Measurements from ENCODE around the gene CCN2. TPM values are rescaled to one million over a fixed set of nuclear protein-coding genes. Genes with fewer than 3 reads are reported as not detected.

Gene CCN2
- total and polyA plus RNA-seq, 2 donors (not counting 1 experiment from before 2014, with no cell fraction given), result 0.81 to 1.3 TPM

DNA sequence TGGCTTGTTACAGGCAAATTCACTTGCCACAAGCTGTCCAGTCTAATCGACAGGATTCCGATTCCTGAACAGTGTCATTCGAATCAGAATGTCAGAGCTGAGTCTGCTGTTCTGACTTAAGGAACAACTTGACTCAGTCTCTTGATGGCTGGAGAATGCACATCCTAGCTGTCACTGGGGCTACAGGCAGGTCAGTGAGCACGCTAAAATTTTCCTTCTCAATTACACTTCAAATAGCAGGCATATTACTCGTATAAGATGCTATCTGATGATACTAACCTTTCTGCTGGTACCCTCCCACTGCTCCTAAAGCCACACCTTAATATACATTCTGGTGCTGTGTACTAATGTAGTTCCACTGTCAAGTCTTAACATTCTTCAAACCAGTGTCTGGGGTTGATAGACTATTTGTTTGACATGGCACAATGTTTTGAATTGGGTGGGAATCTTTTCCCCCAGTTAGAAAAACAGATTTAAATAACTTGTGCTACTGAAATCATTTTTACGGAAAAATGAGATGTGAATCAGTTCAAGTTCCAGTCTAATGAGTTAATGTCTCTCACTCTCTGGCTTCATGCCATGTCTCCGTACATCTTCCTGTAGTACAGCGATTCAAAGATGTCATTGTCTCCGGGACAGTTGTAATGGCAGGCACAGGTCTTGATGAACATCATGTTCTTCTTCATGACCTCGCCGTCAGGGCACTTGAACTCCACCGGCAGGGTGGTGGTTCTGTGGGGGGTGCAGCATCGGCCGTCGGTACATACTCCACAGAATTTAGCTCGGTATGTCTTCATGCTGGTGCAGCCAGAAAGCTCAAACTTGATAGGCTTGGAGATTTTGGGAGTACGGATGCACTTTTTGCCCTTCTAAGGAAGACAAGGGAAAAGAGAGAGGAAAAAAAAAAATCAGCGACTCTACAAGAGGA, 2.2 kb downstream of the CCN2 start:
- no peak for DNase-seq
- no peak overlapping the region for H3K4me2 ChIP-seq (replicated peaks; ENCODE audit: low read depth, low read length, poor library complexity, severe bottlenecking)
- ChIA-PET POLR2A (no interaction called here), CTCF (interaction anchor here (0.6 to 1.2 kb wide), 4 partner anchors 11 to 270 kb away, joined by 3 to 4 read pairs (median 4); no protein-coding TSS in a partner anchor)
- over 99% methylated on average over 12 of the region's 18 CpGs for WGBS (ENCODE audit: insufficient coverage)
- no peak overlapping the region for H3K9ac ChIP-seq (ENCODE audit: low read length)
- H3K36me3 ChIP-seq (replicated peaks in 1 of 2; ENCODE audit: control extremely low read depth in 1 of 2, control insufficient read depth in 1 of 2, extremely low read depth in 1 of 2, insufficient read depth in 2 of 2, low read length in 1 of 2), result no peaks in the 10 kb centered on the region
- no peak for TF ChIP-seq EZH2 (IDR thresholded peaks at IDR 0.05; ENCODE audit: borderline replicate concordance, insufficient read depth, low read depth, low read length, poor library complexity, severe bottlenecking)
- TF ChIP-seq, protein P1, sequence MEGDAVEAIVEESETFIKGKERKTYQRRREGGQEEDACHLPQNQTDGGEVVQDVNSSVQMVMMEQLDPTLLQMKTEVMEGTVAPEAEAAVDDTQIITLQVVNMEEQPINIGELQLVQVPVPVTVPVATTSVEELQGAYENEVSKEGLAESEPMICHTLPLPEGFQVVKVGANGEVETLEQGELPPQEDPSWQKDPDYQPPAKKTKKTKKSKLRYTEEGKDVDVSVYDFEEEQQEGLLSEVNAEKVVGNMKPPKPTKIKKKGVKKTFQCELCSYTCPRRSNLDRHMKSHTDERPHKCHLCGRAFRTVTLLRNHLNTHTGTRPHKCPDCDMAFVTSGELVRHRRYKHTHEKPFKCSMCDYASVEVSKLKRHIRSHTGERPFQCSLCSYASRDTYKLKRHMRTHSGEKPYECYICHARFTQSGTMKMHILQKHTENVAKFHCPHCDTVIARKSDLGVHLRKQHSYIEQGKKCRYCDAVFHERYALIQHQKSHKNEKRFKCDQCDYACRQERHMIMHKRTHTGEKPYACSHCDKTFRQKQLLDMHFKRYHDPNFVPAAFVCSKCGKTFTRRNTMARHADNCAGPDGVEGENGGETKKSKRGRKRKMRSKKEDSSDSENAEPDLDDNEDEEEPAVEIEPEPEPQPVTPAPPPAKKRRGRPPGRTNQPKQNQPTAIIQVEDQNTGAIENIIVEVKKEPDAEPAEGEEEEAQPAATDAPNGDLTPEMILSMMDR (IDR thresholded peaks at IDR 0.05), result no peak
- peaks cover 44% of the 10 kb centered on the region for H3K27me3 Mint-ChIP-seq
- H3K4me3 Mint-ChIP-seq, result peak overlapping the region; percentile 93
- H3K4me1 ChIP-seq (ENCODE audit: control insufficient read depth in 2 of 2, insufficient read depth in 2 of 2, low read length in 2 of 2), result peaks cover 11 to 12% of the 10 kb centered on the region in 2 donors
- H3K4me1 Mint-ChIP-seq, result peaks cover 25% of the 10 kb centered on the region
- intact Hi-C loops (cut with micrococcal nuclease), result no loop called here
- no peaks in the 10 kb centered on the region for H3K9me3 ChIP-seq (ENCODE audit: control extremely low read depth in 1 of 3, control insufficient read depth in 2 of 3, insufficient read depth in 1 of 3, low read length in 2 of 3)
- no peak overlapping the region for H3K27ac ChIP-seq (ENCODE audit: low read length in 2 of 2)
- peaks cover 0 to 19% (median 10%) of the 10 kb centered on the region in 4 experiments for H3K27me3 ChIP-seq (replicated peaks in 1 of 4; ENCODE audit: control extremely low read depth in 1 of 4, control insufficient read depth in 3 of 4, insufficient read depth in 4 of 4, low read length in 3 of 4)
- no peak for ATAC-seq (ENCODE audit: low read depth)
- no peaks in the 10 kb centered on the region for H3K9me3 Mint-ChIP-seq (ENCODE audit: insufficient read depth)
- no peaks in the 10 kb centered on the region for H3K79me2 ChIP-seq (ENCODE audit: control insufficient read depth, insufficient read depth, low read length)
- H2AFZ ChIP-seq (ENCODE audit: insufficient read depth, low read depth, low read length, poor library complexity, severe bottlenecking), result no peak overlapping the region
- H3K27ac Mint-ChIP-seq, result no peak overlapping the region
- no peak overlapping the region for H3K4me3 ChIP-seq (ENCODE audit: control extremely low read depth in 1 of 5, extremely low read depth in 1 of 5, insufficient read depth in 1 of 5, low read depth in 2 of 5, low read length in 4 of 5)
- no peaks in the 10 kb centered on the region for H4K20me1 ChIP-seq (ENCODE audit: control insufficient read depth, insufficient read depth, low read length, poor library complexity, severe bottlenecking)

All from B cell (primary cell).